Hepatocyte (in vitro differentiated cells): ENCODE measurements around the gene RBM5. TPM values are rescaled to one million over a fixed set of nuclear protein-coding genes. Genes with fewer than 3 reads are reported as not detected.

Experiments
- DNase-seq: peaks from one replicate; pipeline ENCODE4 v3.0.0-alpha.2; 2016; ENCODE audit warnings: low spot score
- H2AFZ ChIP-seq: fragments of 200-600 bp; sonication (generic); 2 replicates; pipeline ENCODE4 v1.6.0; 2016; ENCODE audit warnings: antibody characterized with exemption, mild to moderate bottlenecking
- H3K27ac ChIP-seq: fragments of 200-600 bp; sonication (generic); 2 replicates; pipeline ENCODE4 v1.5.1; 2016; ENCODE audit warnings: mild to moderate bottlenecking
- H3K27me3 ChIP-seq: fragments of 200-600 bp; sonication (generic); 2 replicates; pipeline ENCODE4 v1.6.1; 2016
- H3K36me3 ChIP-seq: fragments of 200-600 bp; sonication (generic); replicated peaks from 2 replicates; pipeline ENCODE4 v1.5.1; 2016; ENCODE audit warnings: low read depth; ENCODE audit not compliant: insufficient read depth
- H3K4me1 ChIP-seq: fragments of 200-600 bp; sonication (generic); 2 replicates; pipeline ENCODE4 v1.5.1; 2016; ENCODE audit warnings: mild to moderate bottlenecking, moderate library complexity; ENCODE audit not compliant: insufficient read depth
- H3K4me2 ChIP-seq: fragments of 200-600 bp; sonication (generic); 2 replicates; pipeline ENCODE4 v1.6.0; 2016
- H3K4me3 ChIP-seq: fragments of 200-600 bp; sonication (generic); 2 replicates; pipeline ENCODE4 v1.5.1; 2016; ENCODE audit warnings: mild to moderate bottlenecking
- H3K79me2 ChIP-seq: fragments of 200-600 bp; sonication (generic); 2 replicates; pipeline ENCODE4 v1.6.0; 2017; ENCODE audit warnings: mild to moderate bottlenecking
- H3K9me2 ChIP-seq: fragments of 200-600 bp; sonication (generic); replicated peaks from 2 replicates; pipeline ENCODE4 v1.6.0; 2017; ENCODE audit warnings: mild to moderate bottlenecking; ENCODE audit not compliant: insufficient read depth
- H3K9me3 ChIP-seq: fragments of 200-600 bp; sonication (generic); 2 replicates; pipeline ENCODE4 v1.5.1; 2016; ENCODE audit warnings: low read depth, mild to moderate bottlenecking
- H4K20me1 ChIP-seq: fragments of 200-600 bp; sonication (generic); 2 replicates; pipeline ENCODE4 v1.6.0; 2016; ENCODE audit warnings: mild to moderate bottlenecking; ENCODE audit not compliant: insufficient read depth, poor library complexity, severe bottlenecking
- CTCF ChIP-seq: fragments of 200-600 bp; sonication (generic); IDR thresholded peaks from 2 replicates; pipeline ENCODE4 v1.5.1; 2016; ENCODE audit warnings: antibody characterized with exemption, mild to moderate bottlenecking; ENCODE audit not compliant: poor library complexity
- EZH2 ChIP-seq: fragments of 200-600 bp; sonication (generic); IDR thresholded peaks from 2 replicates; pipeline ENCODE4 v1.6.1; 2016; ENCODE audit warnings: antibody characterized with exemption, mild to moderate bottlenecking, borderline replicate concordance
- EZH2phosphoT487 ChIP-seq: fragments of 200-600 bp; sonication (generic); IDR thresholded peaks from one replicate; pipeline ENCODE4 v1.6.1; 2018; ENCODE audit warnings: antibody characterized with exemption, mild to moderate bottlenecking, low read depth, moderate library complexity; ENCODE audit not compliant: unreplicated experiment, severe bottlenecking
- WGBS: methylation state at CpG from one replicate; pipeline ENCODE4 v1.1.6; 2016; ENCODE audit warnings: low lambda C conversion rate; ENCODE audit errors: missing lambda C conversion rate; 5-methylcytosine and 5-hydroxymethylcytosine counted together
- polyA plus RNA-seq: library from polyadenylated mRNA; unstranded; fragments of >200 nt; fragmentation: Nextera tagmentation; extraction: Ambion mirVana; gene quantifications from 2 replicates; pipeline ENCODE4 v1.2.1, GENCODE V29; 2016
- total RNA-seq: library from RNA; depleted of rRNA; stranded (reverse); fragments of >200 nt; gene quantifications from 2 replicates; pipeline ENCODE4 v1.2.3, GENCODE V29; 2014

Gene RBM5
- total and polyA plus RNA-seq, 2 experiments from 2014 or later: 64.3 to 147 TPM

DNA sequence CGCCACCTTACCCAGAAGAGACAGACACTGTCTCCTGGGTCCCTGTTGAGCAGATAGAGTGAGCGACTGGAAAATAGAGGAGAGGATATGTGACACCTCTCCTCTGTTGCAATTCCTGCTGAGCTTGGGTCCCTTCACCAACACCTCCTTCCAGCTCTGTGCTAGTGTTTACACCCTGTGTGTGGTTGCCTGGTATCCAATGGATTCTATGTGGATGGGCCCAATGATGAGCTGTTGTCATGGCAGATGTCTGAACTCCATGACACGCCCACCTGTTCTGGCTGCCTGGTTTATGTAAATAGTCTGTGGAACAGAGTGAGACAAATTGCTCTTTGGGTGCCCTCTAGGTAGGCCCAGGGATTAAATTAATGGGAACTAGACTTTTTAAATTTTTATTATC, 23.7 kb downstream of the RBM5 start:
- Histone ChIP-seq H3K36me3 (peaks cover 28% of the 10 kb centered on the region), H3K4me2 (no peak overlapping the region), H4K20me1 (peaks cover 43% of the 10 kb centered on the region), H3K27ac (no peak overlapping the region), H3K27me3 (no peaks in the 10 kb centered on the region), H3K9me2 (no peaks in the 10 kb centered on the region), H3K9me3 (no peaks in the 10 kb centered on the region), H3K4me1 (no peaks in the 10 kb centered on the region), H2AFZ (no peak overlapping the region), H3K79me2 (peaks cover 20% of the 10 kb centered on the region), H3K4me3 (no peak overlapping the region)
- TF ChIP-seq EZH2phosphoT487: no peak
- no peak for TF ChIP-seq CTCF
- TF ChIP-seq EZH2: no peak
- 97% methylated on average over 3 of the region's 3 CpGs for WGBS
- no peak for DNase-seq

DNA sequence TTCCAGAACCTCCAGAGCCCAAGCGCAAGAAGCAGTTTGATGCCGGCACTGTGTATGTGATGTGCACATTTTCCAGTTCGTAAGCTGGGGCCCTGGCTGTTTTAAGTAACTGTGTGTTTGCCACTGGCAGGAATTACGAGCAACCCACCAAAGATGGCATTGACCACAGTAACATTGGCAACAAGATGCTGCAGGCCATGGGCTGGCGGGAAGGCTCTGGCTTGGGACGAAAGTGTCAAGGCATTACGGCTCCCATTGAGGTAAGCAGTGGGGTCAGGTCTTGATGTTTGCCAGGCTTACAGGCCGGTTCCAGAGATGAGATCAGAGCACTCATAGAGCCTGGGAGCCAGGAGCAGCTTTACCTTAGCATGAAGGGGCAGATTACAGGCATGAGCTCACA, 28.4 kb downstream of the RBM5 start:
- no peaks in the 10 kb centered on the region for H3K27me3 ChIP-seq
- no peaks in the 10 kb centered on the region for H3K9me3 ChIP-seq
- no peak overlapping the region for H3K4me3 ChIP-seq
- peaks cover 14% of the 10 kb centered on the region for H3K36me3 ChIP-seq
- WGBS: 92% methylated on average over 8 of the region's 8 CpGs
- no peak for DNase-seq
- H3K4me2 ChIP-seq: no peak overlapping the region
- peaks cover 6% of the 10 kb centered on the region for H3K79me2 ChIP-seq
- H2AFZ ChIP-seq: no peak overlapping the region
- no peaks in the 10 kb centered on the region for H3K9me2 ChIP-seq
- peaks cover 47% of the 10 kb centered on the region for H4K20me1 ChIP-seq
- H3K27ac ChIP-seq: no peak overlapping the region
- no peak for TF ChIP-seq EZH2phosphoT487
- TF ChIP-seq CTCF: no peak
- no peak for TF ChIP-seq EZH2
- H3K4me1 ChIP-seq: peaks cover 3% of the 10 kb centered on the region

DNA sequence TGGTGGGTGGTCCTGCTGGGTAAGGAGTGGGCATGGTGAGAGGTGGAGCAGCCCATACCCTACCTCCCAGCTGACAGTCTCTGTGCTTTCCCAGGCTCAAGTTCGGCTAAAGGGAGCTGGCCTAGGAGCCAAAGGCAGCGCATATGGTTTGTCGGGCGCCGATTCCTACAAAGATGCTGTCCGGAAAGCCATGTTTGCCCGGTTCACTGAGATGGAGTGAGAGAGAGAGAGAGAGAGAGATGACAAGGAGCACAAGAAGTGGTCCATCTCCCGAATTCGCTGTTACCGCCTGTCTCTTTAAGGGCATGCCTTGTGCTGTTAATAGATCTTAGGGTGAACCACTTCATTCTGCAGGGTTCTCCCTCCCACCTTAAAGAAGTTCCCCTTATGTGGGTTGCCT, 29.5 kb downstream of the RBM5 start:
- Histone ChIP-seq H2AFZ (no peak overlapping the region), H3K36me3 (peaks cover 11% of the 10 kb centered on the region), H3K79me2 (peaks cover 3% of the 10 kb centered on the region), H3K27ac (no peak overlapping the region), H3K4me2 (no peak overlapping the region), H3K9me2 (no peaks in the 10 kb centered on the region), H3K4me1 (peaks cover 10% of the 10 kb centered on the region), H4K20me1 (peaks cover 39% of the 10 kb centered on the region), H3K9me3 (no peaks in the 10 kb centered on the region), H3K27me3 (no peaks in the 10 kb centered on the region), H3K4me3 (no peak overlapping the region)
- DNase-seq: no peak
- 95% methylated on average over 10 of the region's 10 CpGs for WGBS
- TF ChIP-seq CTCF (no peak), EZH2phosphoT487 (no peak), EZH2 (no peak)

GRCh38 chr3:50119786-50120185, 31.1 kb downstream of the RBM5 start:
- Histone ChIP-seq H3K9me2 (no peaks in the 10 kb centered on the region), H3K36me3 (peaks cover 7% of the 10 kb centered on the region), H4K20me1 (peaks cover 34% of the 10 kb centered on the region), H3K9me3 (no peaks in the 10 kb centered on the region), H3K27me3 (no peaks in the 10 kb centered on the region), H2AFZ (no peak overlapping the region), H3K4me3 (no peak overlapping the region), H3K4me1 (peaks cover 25% of the 10 kb centered on the region), H3K79me2 (no peaks in the 10 kb centered on the region), H3K27ac (no peak overlapping the region), H3K4me2 (no peak overlapping the region)
- DNase-seq: no peak
- no peak for TF ChIP-seq CTCF
- no peak for TF ChIP-seq EZH2
- no peak for TF ChIP-seq EZH2phosphoT487
- WGBS: 98% methylated on average over 3 of the region's 3 CpGs
